Epithelial cell of esophagus (primary cell): ENCODE results near the gene NDUFA7.
A peak's percentile ranks its signal among the peaks of the same experiment; 100 is the strongest.
"Not testable (repeated sequence)": the region's sequence is repeated elsewhere in the genome, so short reads cannot be mapped to it uniquely, and the experiment has no call there.

Experiments used
- DNase-seq: peaks from one replicate; pipeline ENCODE4 v3.0.0; 2010; ENCODE audit warnings: low read depth
- H3K4me3 ChIP-seq: 2 replicates; pipeline ENCODE4 v1.5.1; 2011; ENCODE audit warnings: mild to moderate bottlenecking, low read length, control low read depth
- TF ChIP-seq, protein P1 (sequence below): IDR thresholded peaks from 2 replicates; pipeline ENCODE4 v1.5.1; 2011; ENCODE audit warnings: low read depth, mild to moderate bottlenecking, low read length, control low read depth, inconsistent platforms; ENCODE audit not compliant: insufficient read depth; ENCODE audit errors: missing control alignments

The NDUFA7 gene

DNA sequence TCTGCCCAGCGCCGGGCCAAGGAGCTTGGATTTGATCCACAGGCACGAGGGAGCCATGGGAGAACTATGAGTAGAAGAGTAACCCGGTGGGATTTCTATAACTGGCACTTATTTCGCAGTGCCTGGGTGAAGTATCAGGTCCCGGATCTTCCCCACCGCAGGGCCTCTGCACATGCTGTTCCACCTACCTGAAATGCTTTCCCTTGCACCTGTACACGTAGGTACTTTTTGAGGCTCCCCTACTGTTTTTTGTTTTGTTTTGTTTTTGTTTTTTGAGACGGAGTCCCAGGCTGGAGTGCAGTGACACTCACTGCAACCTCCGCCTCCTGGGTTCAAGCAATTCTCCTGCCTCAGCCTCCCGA lies 22.3 kb upstream of the NDUFA7 start:
- TF ChIP-seq, protein P1, sequence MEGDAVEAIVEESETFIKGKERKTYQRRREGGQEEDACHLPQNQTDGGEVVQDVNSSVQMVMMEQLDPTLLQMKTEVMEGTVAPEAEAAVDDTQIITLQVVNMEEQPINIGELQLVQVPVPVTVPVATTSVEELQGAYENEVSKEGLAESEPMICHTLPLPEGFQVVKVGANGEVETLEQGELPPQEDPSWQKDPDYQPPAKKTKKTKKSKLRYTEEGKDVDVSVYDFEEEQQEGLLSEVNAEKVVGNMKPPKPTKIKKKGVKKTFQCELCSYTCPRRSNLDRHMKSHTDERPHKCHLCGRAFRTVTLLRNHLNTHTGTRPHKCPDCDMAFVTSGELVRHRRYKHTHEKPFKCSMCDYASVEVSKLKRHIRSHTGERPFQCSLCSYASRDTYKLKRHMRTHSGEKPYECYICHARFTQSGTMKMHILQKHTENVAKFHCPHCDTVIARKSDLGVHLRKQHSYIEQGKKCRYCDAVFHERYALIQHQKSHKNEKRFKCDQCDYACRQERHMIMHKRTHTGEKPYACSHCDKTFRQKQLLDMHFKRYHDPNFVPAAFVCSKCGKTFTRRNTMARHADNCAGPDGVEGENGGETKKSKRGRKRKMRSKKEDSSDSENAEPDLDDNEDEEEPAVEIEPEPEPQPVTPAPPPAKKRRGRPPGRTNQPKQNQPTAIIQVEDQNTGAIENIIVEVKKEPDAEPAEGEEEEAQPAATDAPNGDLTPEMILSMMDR = no peak
- no peak for DNase-seq
- H3K4me3 ChIP-seq = no peak overlapping the region

DNA sequence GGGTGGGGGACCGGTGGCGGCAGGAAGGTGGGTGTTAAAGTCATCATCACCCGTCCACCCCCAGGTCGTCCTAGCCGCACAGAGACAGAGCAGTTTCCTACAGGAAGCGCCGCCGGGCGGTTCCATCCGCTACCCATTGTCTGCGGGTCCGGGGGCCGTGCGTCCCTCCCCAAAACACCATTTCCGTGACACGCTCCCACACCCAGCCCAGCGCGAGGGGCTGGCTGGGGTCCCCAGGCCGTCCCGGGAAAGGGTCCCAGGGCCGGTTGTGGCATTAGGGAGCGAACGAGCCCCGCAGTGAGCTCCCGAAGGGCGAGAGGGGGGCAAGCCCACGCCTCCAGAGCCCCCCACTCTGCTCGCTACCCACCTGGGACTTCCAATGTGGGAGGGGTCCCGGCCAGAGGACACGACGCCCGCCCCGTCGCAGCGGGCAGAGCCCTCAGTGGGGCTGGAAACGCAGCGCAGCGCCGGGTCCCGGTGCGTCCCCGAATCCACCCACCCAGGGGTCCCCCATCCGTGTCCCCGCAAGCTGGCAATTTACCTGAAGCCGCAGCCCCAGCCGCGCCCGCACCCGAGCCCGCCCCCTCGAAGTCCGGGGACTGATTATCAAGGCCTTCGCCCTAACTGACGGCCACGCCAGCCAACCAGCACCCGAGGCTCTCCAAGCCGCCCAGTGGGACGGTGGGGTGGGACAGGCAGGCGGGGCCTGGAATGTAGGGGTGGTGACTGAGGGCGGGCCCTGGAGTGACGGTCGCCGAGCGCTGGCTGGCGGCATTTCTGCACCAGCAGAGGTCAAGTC lies 21.7 kb upstream of the NDUFA7 start, which contains the start of gene KANK3:
KANK3 (minus strand) TSS at position 579 of the 799 bp plus-strand sequence. CDS start 5,434 bp downstream, outside the sequence.
- H3K4me3 ChIP-seq = peak within 1 kb of the TSS; percentile 39
- peak; percentile 97 for DNase-seq
- TF ChIP-seq, protein P1 = no peak

DNA sequence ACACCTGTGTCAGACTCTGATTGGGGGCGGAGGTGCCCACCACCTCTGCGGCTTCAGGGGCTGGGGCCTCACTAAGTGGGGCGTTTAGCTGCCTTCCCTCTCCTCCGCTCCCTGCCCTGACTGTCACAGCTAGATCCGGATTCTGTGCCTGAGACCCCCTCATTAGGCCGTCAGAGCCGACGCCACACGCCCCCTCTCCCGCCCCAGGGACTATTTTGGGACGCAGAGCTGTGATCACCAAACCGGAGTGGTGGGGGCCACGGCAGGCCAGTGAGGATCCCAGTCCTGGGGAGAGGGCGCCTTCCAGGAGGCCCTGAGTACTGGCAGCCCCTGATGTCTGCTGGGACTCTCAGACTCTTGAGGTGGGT lies 21.1 kb upstream of the NDUFA7 start:
- DNase-seq = no peak
- H3K4me3 ChIP-seq = no peak overlapping the region
- TF ChIP-seq, protein P1 = no peak

DNA sequence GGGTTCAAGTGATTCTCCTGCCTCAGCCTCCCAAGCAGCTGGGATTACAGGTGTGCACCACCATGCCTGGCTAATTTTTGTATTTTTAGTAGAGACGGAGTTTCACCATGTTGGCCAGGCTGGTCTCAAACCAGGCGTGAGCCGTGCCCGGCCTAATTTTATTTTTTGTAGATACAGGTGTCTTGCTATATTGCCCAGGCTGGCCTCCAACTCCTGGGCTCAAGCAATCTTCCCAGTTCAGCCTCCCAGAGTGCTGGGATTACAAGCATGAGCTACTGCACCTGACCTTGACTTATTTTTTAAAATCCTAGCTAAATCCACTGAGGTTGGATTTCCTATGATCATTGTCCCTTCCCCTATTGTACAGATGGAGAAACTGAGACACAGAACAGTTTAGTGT lies 20.3 kb upstream of the NDUFA7 start:
- not testable (repeated sequence) for H3K4me3 ChIP-seq, DNase-seq

DNA sequence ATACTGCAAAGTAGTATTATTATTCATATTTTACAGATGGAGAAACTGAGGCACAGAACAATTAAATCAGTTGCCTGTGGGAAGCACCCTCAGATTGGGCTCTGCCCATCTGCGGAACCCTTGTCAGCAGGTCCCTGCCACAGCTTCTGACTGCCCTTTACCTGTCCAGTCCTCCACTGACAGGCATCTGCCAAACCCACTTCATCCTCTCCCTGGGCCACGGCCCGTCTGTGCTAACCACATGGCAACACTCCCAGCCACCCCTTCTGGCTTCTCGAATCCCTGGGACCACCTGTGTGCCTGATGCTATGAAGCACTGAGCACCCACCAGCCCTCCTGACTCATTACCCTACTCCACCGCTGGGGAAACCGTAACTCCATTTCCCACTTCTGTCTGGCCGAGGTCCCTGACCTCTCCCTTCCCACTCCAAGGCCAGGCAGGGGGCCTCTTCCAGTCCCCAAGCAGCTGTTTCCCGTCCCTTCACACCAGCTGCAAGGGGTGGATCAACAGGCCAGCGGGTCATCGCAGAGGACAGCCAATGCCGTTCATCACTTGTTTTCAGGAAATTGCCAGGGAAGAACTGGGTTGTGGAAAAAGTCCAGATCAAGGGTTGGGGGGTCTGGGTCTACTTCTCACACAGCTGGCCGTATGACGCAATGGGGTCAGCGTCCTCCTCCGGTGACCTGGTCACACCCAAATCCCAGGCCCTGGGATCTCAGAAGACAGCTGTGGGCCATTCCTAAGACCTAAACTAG lies 19.3 kb upstream of the NDUFA7 start:
- DNase-seq = no peak
- no peak overlapping the region for H3K4me3 ChIP-seq
- TF ChIP-seq, protein P1 = no peak

DNA sequence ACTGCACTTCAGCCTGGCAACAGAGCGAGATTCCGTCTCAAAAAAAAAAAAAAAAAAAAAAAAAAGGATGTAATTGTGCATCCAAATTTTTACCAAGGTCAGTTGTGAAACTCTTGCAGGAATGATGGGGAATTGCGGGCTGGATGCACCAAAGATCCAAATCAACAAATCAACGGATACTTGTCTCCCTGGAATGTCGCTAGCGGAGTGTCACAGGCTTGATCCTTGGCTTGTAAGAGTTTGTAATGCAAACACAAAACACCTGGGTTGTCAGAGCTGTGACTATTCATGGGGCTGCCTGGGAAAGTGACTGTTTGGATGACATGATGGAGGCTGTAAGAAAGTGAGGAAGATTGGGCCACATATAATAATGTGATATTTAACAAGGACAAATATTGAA lies 17.7 kb upstream of the NDUFA7 start:
- H3K4me3 ChIP-seq = no peak overlapping the region
- no peak for DNase-seq
- TF ChIP-seq, protein P1 = no peak

DNA sequence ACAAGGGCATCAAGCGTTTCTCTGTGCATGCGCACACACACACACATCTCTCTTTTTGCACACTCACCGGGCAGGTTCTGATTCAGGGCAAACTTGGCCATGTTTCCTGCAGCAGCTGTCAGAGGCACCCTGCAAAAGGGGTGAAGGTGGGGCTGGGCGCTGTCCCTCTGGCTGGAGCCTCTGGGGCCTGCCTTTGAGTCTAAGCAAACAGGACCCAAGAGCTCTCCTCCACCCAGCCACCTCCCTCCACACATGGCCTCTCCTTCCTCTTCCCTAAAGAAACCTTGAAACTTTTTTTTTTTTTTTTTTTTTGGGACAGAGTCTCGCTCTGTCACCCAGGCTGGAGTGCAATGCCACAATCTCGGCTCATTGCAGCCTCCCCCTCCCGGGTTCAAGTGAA lies 16.6 kb upstream of the NDUFA7 start:
- no peak for DNase-seq
- no peak overlapping the region for H3K4me3 ChIP-seq
- TF ChIP-seq, protein P1 = no peak
